Common myeloid progenitor, CD34-positive (primary cell): Measurements from ENCODE around the gene DLEC1.

ENCODE experiments used
- CTCF ChIA-PET: fragments of 350-600 bp; sonication (Branson Sonifier 250); formaldehyde crosslinking; loops from one replicate; lab custom pipeline; 2021; ENCODE audit warnings: antibody characterized with exemption; lab: Charles Lee
- POLR2A ChIA-PET: fragments of 350-600 bp; sonication (Branson Sonifier 250); formaldehyde crosslinking; loops from one replicate; lab custom pipeline; 2021; ENCODE audit warnings: antibody characterized with exemption; lab: Charles Lee
- DNase-seq, 3 donors: peaks; one replicate each; pipeline versions ENCODE4 v3.0.0 to v3.0.0-alpha.2; 2013
- H3K27ac ChIP-seq, 2 experiments: 1 replicate in 1 of 2; 2 replicates in 1 of 2; pipeline ENCODE4 v1.7.0; 2013; ENCODE audit warnings: inconsistent platforms in 2 of 2, low read length in 2 of 2, mild to moderate bottlenecking in 2 of 2, low read depth in 1 of 2, moderate library complexity in 1 of 2; ENCODE audit not compliant: severe bottlenecking in 2 of 2, insufficient read depth in 1 of 2, poor library complexity in 1 of 2
- H3K27me3 ChIP-seq, 5 experiments: replicated peaks in 2 of 5; 1 replicate in 3 of 5; 2 replicates in 2 of 5; pipeline versions ENCODE4 v1.6.1 to v1.7.0; 2013; ENCODE audit warnings: low read length in 4 of 5, mild to moderate bottlenecking in 2 of 5, moderate library complexity in 2 of 5, inconsistent platforms in 1 of 5; ENCODE audit not compliant: insufficient read depth in 5 of 5, control insufficient read depth in 4 of 5
- H3K36me3 ChIP-seq, 4 experiments: 1 replicate in 2 of 4; 2 replicates in 2 of 4; pipeline versions ENCODE4 v1.6.1 to v1.7.0; 2013; ENCODE audit warnings: low read length in 3 of 4, control low read depth in 1 of 4, mild to moderate bottlenecking in 1 of 4; ENCODE audit not compliant: control insufficient read depth in 4 of 4, insufficient read depth in 4 of 4
- H3K4me1 ChIP-seq, 4 experiments: 1 replicate in 3 of 4; 2 replicates in 1 of 4; pipeline versions ENCODE4 v1.6.1 to v1.7.1; 2013; ENCODE audit warnings: low read length in 3 of 4, mild to moderate bottlenecking in 3 of 4, control low read depth in 1 of 4, inconsistent platforms in 1 of 4, moderate library complexity in 1 of 4; ENCODE audit not compliant: control insufficient read depth in 4 of 4, insufficient read depth in 4 of 4; ENCODE audit errors: control extremely low read depth in 1 of 4
- H3K4me3 ChIP-seq, 7 experiments: 1 replicate in 4 of 7; 2 replicates in 3 of 7; pipeline versions ENCODE4 v1.5.1 to v1.7.0; 2013; ENCODE audit warnings: mild to moderate bottlenecking in 7 of 7, low read length in 6 of 7, moderate library complexity in 6 of 7, inconsistent platforms in 2 of 7, low read depth in 2 of 7, control low read depth in 1 of 7; ENCODE audit not compliant: insufficient read depth in 4 of 7, control insufficient read depth in 1 of 7; ENCODE audit errors: extremely low read depth in 1 of 7
- H3K9me3 ChIP-seq, 5 experiments: 1 replicate in 4 of 5; 2 replicates in 1 of 5; pipeline versions ENCODE4 v1.6.1 to v1.7.1; 2013; ENCODE audit warnings: low read length in 4 of 5, mild to moderate bottlenecking in 2 of 5, inconsistent platforms in 1 of 5, low read depth in 1 of 5, moderate library complexity in 1 of 5; ENCODE audit not compliant: control insufficient read depth in 4 of 5, insufficient read depth in 2 of 5; ENCODE audit errors: control extremely low read depth in 1 of 5
- WGBS: methylation state at CpG from one replicate; pipeline ENCODE4 v1.1.5; 2013; ENCODE audit not compliant: insufficient coverage; 5-methylcytosine and 5-hydroxymethylcytosine counted together

The DLEC1 gene

DNA sequence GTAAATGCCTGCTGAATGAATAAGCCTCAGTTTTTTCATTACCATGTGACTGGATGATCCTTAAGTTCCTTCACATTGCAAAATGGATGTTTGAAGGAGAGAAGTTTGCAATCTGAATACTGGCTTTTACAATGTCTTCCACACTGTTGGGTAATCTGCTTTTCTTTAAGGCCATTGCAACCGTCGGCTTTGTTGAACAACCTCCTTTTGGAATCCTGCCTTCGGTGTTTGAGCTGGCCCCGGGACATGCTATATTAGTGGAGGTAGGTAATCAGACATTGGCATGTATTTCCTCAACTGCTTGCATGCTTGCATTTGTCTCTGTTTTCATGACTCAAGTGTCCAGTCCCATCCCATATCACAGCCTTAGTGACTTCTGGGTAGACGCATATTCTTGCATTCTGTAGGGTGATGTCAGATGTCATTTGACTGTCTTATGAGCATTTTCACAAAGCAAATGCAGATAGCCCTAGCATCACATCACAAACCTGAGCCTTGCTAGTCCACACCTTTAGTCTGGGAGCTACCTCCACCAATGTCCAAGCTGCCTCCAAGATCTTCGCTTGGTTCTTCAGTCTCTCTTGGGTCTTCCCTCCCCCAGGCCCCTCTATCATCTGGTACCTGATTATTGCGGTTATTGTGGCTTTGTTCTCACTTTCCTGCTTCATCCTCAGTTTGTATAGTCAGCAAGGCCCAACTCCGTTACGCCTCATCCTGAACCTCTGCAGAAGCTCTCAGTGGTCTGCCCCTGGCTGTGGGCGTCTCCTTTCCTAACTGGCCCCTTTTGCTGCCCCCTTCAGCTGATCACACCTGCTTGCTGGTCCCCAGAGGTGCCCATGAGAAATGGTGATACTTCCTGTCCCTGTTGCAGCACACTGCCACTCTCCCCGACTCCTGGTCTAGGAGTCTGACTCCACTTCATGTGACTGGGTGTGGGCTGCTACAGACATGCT is 49.4 kb downstream of the DLEC1 start:
- H3K4me1 ChIP-seq = no peaks in the 10 kb centered on the region
- no peaks in the 10 kb centered on the region for H3K36me3 ChIP-seq
- no peak overlapping the region for H3K4me3 ChIP-seq
- H3K27ac ChIP-seq = no peak overlapping the region
- H3K27me3 ChIP-seq = no peaks in the 10 kb centered on the region
- H3K9me3 ChIP-seq = peaks cover 0 to 6% (median 0%) of the 10 kb centered on the region in 5 experiments
- POLR2A ChIA-PET = no interaction called here
- 96% methylated on average over 10 of the region's 11 CpGs for WGBS
- DNase-seq = no peak
- CTCF ChIA-PET = no interaction called here

- DNase-seq = no peak
- no peaks in the 10 kb centered on the region for H3K4me1 ChIP-seq
- 63% methylated on average over 2 of the region's 2 CpGs for WGBS
- ChIA-PET POLR2A (no interaction called here), CTCF (no interaction called here)
- H3K4me3 ChIP-seq = no peak overlapping the region
- no peaks in the 10 kb centered on the region for H3K36me3 ChIP-seq
- no peaks in the 10 kb centered on the region for H3K27me3 ChIP-seq
- H3K9me3 ChIP-seq = peaks cover 0 to 3% (median 0%) of the 10 kb centered on the region in 5 experiments
- no peak overlapping the region for H3K27ac ChIP-seq
Observed at GRCh38 chr3:38089163-38089562, 50.2 kb downstream of the DLEC1 start.

- Histone ChIP-seq H3K4me3 (no peak overlapping the region), H3K27ac (no peak overlapping the region), H3K9me3 (no peaks in the 10 kb centered on the region), H3K4me1 (no peaks in the 10 kb centered on the region), H3K27me3 (no peaks in the 10 kb centered on the region), H3K36me3 (no peaks in the 10 kb centered on the region)
- no CpG with 5 or more reads among the region's 3 CpGs for WGBS
- POLR2A ChIA-PET = no interaction called here
- CTCF ChIA-PET = no interaction called here
- no peak for DNase-seq
Observed at GRCh38 chr3:38090453-38090852, 51.4 kb downstream of the DLEC1 start.

DNA sequence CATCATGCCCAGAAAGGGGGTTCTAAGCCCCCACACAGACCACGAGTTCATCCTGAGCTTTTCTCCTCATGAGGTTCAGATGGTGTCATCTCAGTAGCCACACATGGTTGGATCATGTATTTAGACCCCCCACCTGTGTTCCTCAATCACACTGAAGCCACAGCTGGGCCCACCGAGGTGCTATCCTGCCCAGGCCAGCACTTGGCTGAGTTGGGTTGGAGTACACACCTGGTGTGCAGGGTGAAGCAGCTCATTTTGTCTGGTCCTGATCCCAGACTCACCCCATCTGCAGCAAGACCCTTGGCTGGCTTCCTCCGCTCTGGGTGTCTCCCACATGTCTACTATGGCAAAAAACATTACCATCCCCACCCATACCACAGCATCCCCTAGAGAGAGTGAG is 56.0 kb downstream of the DLEC1 start:
- DNase-seq = no peak
- H3K36me3 ChIP-seq = no peaks in the 10 kb centered on the region
- WGBS = 96% methylated on average over 2 of the region's 3 CpGs
- no peaks in the 10 kb centered on the region for H3K27me3 ChIP-seq
- POLR2A ChIA-PET = no interaction called here
- no peak overlapping the region for H3K27ac ChIP-seq
- CTCF ChIA-PET = interaction anchor here (1.0 kb wide), 1 partner anchor 12 kb away, joined by 4 read pairs; no protein-coding TSS in a partner anchor
- H3K9me3 ChIP-seq = no peaks in the 10 kb centered on the region
- H3K4me3 ChIP-seq = no peak overlapping the region
- no peaks in the 10 kb centered on the region for H3K4me1 ChIP-seq

DNA sequence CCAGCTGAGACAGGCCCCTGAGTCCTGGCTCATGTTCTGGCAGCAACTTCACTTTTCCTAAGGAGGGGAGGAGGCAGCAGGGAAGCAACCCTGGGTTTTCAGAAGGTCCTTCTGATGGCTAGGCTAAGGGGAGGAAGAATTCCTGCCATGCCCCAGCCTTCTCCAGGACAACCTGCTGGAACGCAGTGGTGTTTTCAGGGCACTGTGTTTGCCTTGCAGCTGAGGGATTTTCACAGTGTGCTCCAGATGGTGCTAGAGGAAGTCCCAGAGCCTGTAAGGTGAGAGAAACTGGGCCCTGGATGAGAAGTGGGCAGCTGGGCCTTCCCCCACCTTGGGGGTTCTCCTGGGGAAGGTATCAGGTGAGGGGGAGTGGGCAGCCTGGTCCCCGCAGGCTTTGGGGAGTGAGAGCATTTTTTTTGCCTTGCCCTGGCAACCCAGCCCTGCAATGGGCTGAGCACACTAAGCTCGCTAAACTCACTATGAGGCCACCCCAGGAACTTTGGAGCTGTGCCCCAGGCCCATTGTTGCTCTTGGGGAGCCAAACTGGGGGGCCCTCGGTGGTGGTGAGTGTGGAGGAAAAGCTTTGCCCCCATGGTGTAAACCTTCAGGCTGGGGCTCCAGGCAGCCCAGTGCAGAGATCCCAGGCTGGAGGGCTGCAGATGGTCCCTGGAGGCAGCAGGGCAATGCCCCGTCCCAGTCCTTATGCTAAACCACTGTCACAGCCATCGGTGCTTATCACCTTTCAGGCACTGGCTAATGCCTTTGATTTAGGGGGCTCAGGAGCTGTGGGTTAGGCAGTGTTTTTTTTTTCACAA is 56.9 kb downstream of the DLEC1 start:
- Histone ChIP-seq H3K4me1 (no peaks in the 10 kb centered on the region), H3K27ac (no peak overlapping the region), H3K27me3 (no peaks in the 10 kb centered on the region), H3K36me3 (no peaks in the 10 kb centered on the region), H3K4me3 (no peak overlapping the region), H3K9me3 (no peaks in the 10 kb centered on the region)
- ChIA-PET POLR2A (interaction anchor here (0.6 kb wide), 1 partner anchor 408 kb away, joined by 3 read pairs; no protein-coding TSS in a partner anchor), CTCF (interaction anchor here (1.0 kb wide), 2 partner anchors 11 to 13 kb away, joined by 4 read pairs; no protein-coding TSS in a partner anchor)
- DNase-seq = no peak
- 95% methylated on average over 6 of the region's 6 CpGs for WGBS

GRCh38 chr3:38097446-38098375 is 58.7 kb downstream of the DLEC1 start:
- Histone ChIP-seq H3K36me3 (no peaks in the 10 kb centered on the region), H3K4me1 (no peaks in the 10 kb centered on the region), H3K27me3 (no peaks in the 10 kb centered on the region), H3K4me3 (no peak overlapping the region), H3K9me3 (no peaks in the 10 kb centered on the region), H3K27ac (no peak overlapping the region)
- 90% methylated on average over 15 of the region's 19 CpGs for WGBS
- ChIA-PET POLR2A (interaction anchor here (0.6 kb wide), 1 partner anchor 31 kb away, joined by 3 read pairs; no protein-coding TSS in a partner anchor), CTCF (no interaction called here)
- no peak for DNase-seq
